Measurements from ENCODE around the gene CYP46A1.

CYP46A1 gene

GRCh38 chr14:99747167-99747566 lies 63.1 kb downstream of the CYP46A1 start:
- no peak for DNase-seq

GRCh38 chr14:99747582-99748330 lies 63.7 kb downstream of the CYP46A1 start:
- no peak for DNase-seq

- DNase-seq = no peak
Observed at GRCh38 chr14:99748529-99748928, 64.4 kb downstream of the CYP46A1 start.

- DNase-seq = no peak
Observed at GRCh38 chr14:99749142-99749541, 65.0 kb downstream of the CYP46A1 start.

GRCh38 chr14:99749763-99750715 lies 65.9 kb downstream of the CYP46A1 start:
- no peak for DNase-seq

GRCh38 chr14:99750746-99751450 lies 66.8 kb downstream of the CYP46A1 start:
- no peak for DNase-seq

- DNase-seq = no peak
Observed at GRCh38 chr14:99751539-99752485, 67.7 kb downstream of the CYP46A1 start.

- DNase-seq = no peak
Observed at GRCh38 chr14:99752486-99753121, 68.5 kb downstream of the CYP46A1 start.

GRCh38 chr14:99753225-99754140 lies 69.4 kb downstream of the CYP46A1 start:
- no peak for DNase-seq

- no peak for DNase-seq
Observed at GRCh38 chr14:99754141-99755067, 70.3 kb downstream of the CYP46A1 start.

- no peak for DNase-seq
Observed at GRCh38 chr14:99755068-99755405, 70.9 kb downstream of the CYP46A1 start.

GRCh38 chr14:99755629-99756603 lies 71.8 kb downstream of the CYP46A1 start:
- DNase-seq = no peak

GRCh38 chr14:99756796-99757195 lies 72.7 kb downstream of the CYP46A1 start:
- no peak for DNase-seq

GRCh38 chr14:99757331-99758070 lies 73.4 kb downstream of the CYP46A1 start:
- no peak for DNase-seq

GRCh38 chr14:99758121-99758821 lies 74.2 kb downstream of the CYP46A1 start:
- no peak for DNase-seq

GRCh38 chr14:99758872-99759545 lies 74.9 kb downstream of the CYP46A1 start:
- no peak for DNase-seq

All from inflammatory macrophage (primary cell).